ENCODE measurements around the gene NTMT2. TPM values are rescaled to one million over a fixed set of nuclear protein-coding genes. Genes with fewer than 3 reads are reported as not detected.

NTMT2 gene
- total and polyA plus RNA-seq, 2 donors (not counting 1 experiment from before 2014, with no cell fraction given) = not detected

DNA sequence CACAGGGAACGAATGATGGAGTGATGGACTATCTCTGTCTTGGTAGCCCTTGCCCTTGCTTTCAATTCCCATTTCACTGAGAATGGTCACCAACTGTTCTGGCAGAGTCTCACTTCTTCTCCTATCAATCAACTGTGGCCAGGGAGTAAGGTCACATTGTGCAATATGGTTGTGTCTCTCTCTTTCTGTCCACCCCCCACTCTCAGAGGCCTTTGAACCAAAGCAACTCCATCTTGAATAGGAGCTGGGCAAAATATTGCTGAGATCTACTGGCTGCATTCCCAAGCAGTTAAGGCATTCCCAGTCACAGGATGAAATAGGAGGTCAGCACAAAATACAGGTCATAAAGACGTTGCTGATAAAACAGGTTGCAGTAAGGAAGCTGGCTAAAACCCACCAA lies 36.7 kb downstream of the NTMT2 start:
- ATAC-seq (ENCODE audit: low read depth) (no peak), DNase-seq (no peak)
- Histone ChIP-seq H3K4me1 (ENCODE audit: control insufficient read depth in 2 of 2, insufficient read depth in 2 of 2, low read length in 2 of 2) (no peaks in the 10 kb centered on the region), H3K9ac (ENCODE audit: low read length) (no peak overlapping the region), H3K27ac (ENCODE audit: low read length in 2 of 2) (no peak overlapping the region), H4K20me1 (ENCODE audit: control insufficient read depth, insufficient read depth, low read length, poor library complexity, severe bottlenecking) (no peaks in the 10 kb centered on the region), H3K4me3 (ENCODE audit: control extremely low read depth in 1 of 5, extremely low read depth in 1 of 5, insufficient read depth in 1 of 5, low read depth in 2 of 5, low read length in 4 of 5) (no peak overlapping the region), H3K36me3 (replicated peaks in 1 of 2; ENCODE audit: control extremely low read depth in 1 of 2, control insufficient read depth in 1 of 2, extremely low read depth in 1 of 2, insufficient read depth in 2 of 2, low read length in 1 of 2) (no peaks in the 10 kb centered on the region), H3K9me3 (ENCODE audit: control extremely low read depth in 1 of 3, control insufficient read depth in 2 of 3, insufficient read depth in 1 of 3, low read length in 2 of 3) (no peaks in the 10 kb centered on the region), H2AFZ (ENCODE audit: insufficient read depth, low read depth, low read length, poor library complexity, severe bottlenecking) (no peak overlapping the region), H3K27me3 (replicated peaks in 1 of 4; ENCODE audit: control extremely low read depth in 1 of 4, control insufficient read depth in 3 of 4, insufficient read depth in 4 of 4, low read length in 3 of 4) (no peaks in the 10 kb centered on the region), H3K79me2 (ENCODE audit: control insufficient read depth, insufficient read depth, low read length) (no peaks in the 10 kb centered on the region), H3K4me2 (replicated peaks; ENCODE audit: low read depth, low read length, poor library complexity, severe bottlenecking) (no peak overlapping the region)
- TF ChIP-seq EZH2 (IDR thresholded peaks at IDR 0.05; ENCODE audit: borderline replicate concordance, insufficient read depth, low read depth, low read length, poor library complexity, severe bottlenecking) (no peak), CTCF (IDR thresholded peaks at IDR 0.05) (no peak)
- ChIA-PET POLR2A (no interaction called here), CTCF (interaction anchor here (1.1 kb wide), 1 partner anchor 19 kb away, joined by 3 read pairs; no protein-coding TSS in a partner anchor)
- H3K4me1 Mint-ChIP-seq = no peaks in the 10 kb centered on the region
- H3K9me3 Mint-ChIP-seq (ENCODE audit: insufficient read depth) = no peaks in the 10 kb centered on the region
- no peaks in the 10 kb centered on the region for H3K27me3 Mint-ChIP-seq
- no peak overlapping the region for H3K4me3 Mint-ChIP-seq
- 78% methylated on average over 1 of the region's 2 CpGs for WGBS (ENCODE audit: insufficient coverage)
- intact Hi-C loops (cut with micrococcal nuclease) = no loop called here
- no peak overlapping the region for H3K27ac Mint-ChIP-seq

DNA sequence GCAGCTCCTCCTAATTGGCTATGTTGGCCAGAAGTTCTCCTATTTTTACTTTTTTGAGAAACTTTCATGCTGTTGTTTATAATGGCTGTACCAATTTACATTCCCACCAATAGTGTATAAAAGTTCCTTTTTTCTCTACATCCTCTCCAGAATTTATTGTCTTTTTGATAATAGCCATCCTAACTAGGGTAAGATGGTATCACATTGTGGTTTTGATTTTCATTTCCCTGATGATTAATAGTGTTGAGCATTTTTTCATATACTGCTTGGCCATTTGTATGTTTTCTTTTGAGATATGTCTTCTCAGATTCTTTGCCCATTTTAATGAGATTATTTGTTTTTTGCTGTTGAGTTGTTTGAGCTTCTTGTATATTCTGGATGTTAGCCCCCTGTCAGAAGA lies 46.8 kb downstream of the NTMT2 start:
- Histone ChIP-seq H3K9me3 (ENCODE audit: control extremely low read depth in 1 of 3, control insufficient read depth in 2 of 3, insufficient read depth in 1 of 3, low read length in 2 of 3) (peaks cover 0 to 16% (median 1%) of the 10 kb centered on the region in 3 donors), H3K4me1 (ENCODE audit: control insufficient read depth in 2 of 2, insufficient read depth in 2 of 2, low read length in 2 of 2) (no peaks in the 10 kb centered on the region), H3K9ac (ENCODE audit: low read length) (no peak overlapping the region), H3K4me3 (ENCODE audit: control extremely low read depth in 1 of 5, extremely low read depth in 1 of 5, insufficient read depth in 1 of 5, low read depth in 2 of 5, low read length in 4 of 5) (no peak overlapping the region), H3K36me3 (replicated peaks in 1 of 2; ENCODE audit: control extremely low read depth in 1 of 2, control insufficient read depth in 1 of 2, extremely low read depth in 1 of 2, insufficient read depth in 2 of 2, low read length in 1 of 2) (no peaks in the 10 kb centered on the region), H3K27me3 (replicated peaks in 1 of 4; ENCODE audit: control extremely low read depth in 1 of 4, control insufficient read depth in 3 of 4, insufficient read depth in 4 of 4, low read length in 3 of 4) (no peaks in the 10 kb centered on the region), H4K20me1 (ENCODE audit: control insufficient read depth, insufficient read depth, low read length, poor library complexity, severe bottlenecking) (no peaks in the 10 kb centered on the region), H3K79me2 (ENCODE audit: control insufficient read depth, insufficient read depth, low read length) (no peaks in the 10 kb centered on the region), H2AFZ (ENCODE audit: insufficient read depth, low read depth, low read length, poor library complexity, severe bottlenecking) (no peak overlapping the region), H3K4me2 (replicated peaks; ENCODE audit: low read depth, low read length, poor library complexity, severe bottlenecking) (no peak overlapping the region), H3K27ac (ENCODE audit: low read length in 2 of 2) (no peak overlapping the region)
- Mint-ChIP-seq H3K27me3 (peaks cover 2% of the 10 kb centered on the region), H3K4me3 (no peak overlapping the region), H3K9me3 (ENCODE audit: insufficient read depth) (peaks cover 9% of the 10 kb centered on the region), H3K4me1 (no peaks in the 10 kb centered on the region), H3K27ac (no peak overlapping the region)
- ATAC-seq (ENCODE audit: low read depth) = no peak
- POLR2A ChIA-PET = no interaction called here
- intact Hi-C loops (cut with micrococcal nuclease) = no loop called here
- no peak for DNase-seq
- TF ChIP-seq CTCF (IDR thresholded peaks at IDR 0.05) (no peak), EZH2 (IDR thresholded peaks at IDR 0.05; ENCODE audit: borderline replicate concordance, insufficient read depth, low read depth, low read length, poor library complexity, severe bottlenecking) (no peak)
- CTCF ChIA-PET = no interaction called here
